ENCODE data around the gene DIP2C. TPM values are rescaled to one million over a fixed set of nuclear protein-coding genes. Genes with fewer than 3 reads are reported as not detected.
"Not testable (repeated sequence)": the region's sequence is repeated elsewhere in the genome, so short reads cannot be mapped to it uniquely, and the experiment has no call there.

Gene DIP2C
- total RNA-seq, 1 experiment from 2014 or later, result 8.1 TPM

- DNase-seq (ENCODE audit: low read depth, low spot score), result no peak
- in situ Hi-C loops (cut with HindIII; ENCODE audit: low pct_unique_long_range_greater_than_20kb, low sequenced_read_pairs), result no loop called here
Observed at GRCh38 chr10:517241-517830, 172.1 kb downstream of the DIP2C start.

DNA sequence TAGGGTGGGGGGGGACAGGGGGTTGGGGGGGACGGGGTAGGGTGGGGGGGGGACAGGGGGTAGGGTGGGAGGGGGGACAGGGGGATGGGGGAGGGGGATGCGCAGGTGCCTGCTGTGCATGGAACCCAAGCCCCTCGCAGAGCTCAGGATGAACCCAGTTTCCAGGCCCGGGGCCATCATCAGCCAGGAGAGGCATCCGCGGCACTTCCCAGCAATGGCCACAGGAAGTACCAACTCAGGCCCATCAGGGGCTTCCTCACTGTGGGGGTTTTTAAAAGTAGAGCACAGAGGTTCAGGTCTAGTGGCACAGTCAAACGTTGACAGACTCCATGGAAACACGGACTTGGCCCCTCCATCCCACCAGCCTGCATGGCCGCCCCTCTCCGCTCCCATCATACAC lies 172.7 kb downstream of the DIP2C start:
- in situ Hi-C loops (cut with HindIII; ENCODE audit: low pct_unique_long_range_greater_than_20kb, low sequenced_read_pairs), result no loop called here
- no peak for DNase-seq (ENCODE audit: low read depth, low spot score)

DNA sequence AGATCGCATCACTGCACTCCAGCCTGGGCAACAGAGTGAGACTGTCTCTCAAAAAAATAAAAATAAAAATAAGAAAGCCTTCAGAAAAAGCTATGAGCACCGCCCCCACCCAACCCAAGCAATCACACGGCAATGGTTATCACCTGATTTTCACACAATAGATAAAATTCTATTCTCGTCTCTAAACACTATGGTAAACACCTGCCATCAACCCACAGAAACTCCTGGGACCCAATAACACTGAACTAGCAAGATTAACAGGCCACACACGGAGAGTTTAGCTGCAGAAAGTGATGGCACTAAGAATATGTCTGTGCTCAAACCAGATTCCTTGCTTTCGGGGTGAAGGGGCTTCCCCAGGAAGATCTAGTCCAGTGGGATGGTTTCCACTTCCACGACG lies 173.8 kb downstream of the DIP2C start:
- DNase-seq (ENCODE audit: low read depth, low spot score), result no peak
- in situ Hi-C loops (cut with HindIII; ENCODE audit: low pct_unique_long_range_greater_than_20kb, low sequenced_read_pairs), result no loop called here

GRCh38 chr10:514137-514671 lies 175.3 kb downstream of the DIP2C start:
- no peak for DNase-seq (ENCODE audit: low read depth, low spot score)
- in situ Hi-C loops (cut with HindIII; ENCODE audit: low pct_unique_long_range_greater_than_20kb, low sequenced_read_pairs), result no loop called here

DNA sequence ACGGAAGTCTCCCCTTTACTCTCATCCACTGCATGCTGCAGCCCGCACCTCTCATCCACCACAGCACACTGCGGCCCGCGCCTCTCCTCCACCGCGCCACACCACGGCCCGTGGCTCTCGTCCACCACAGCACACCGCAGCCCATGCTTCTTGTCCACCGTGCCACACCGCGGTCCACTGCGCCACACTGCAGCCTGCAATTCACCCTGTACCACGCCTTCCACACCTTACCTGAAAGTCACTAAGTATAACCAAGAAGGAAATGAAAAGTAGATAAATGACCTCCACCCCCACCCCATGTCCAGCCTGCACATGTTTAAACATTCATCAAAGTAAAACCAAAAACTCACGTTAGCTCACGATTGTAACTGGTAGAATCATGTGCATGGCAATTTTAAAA lies 176.1 kb downstream of the DIP2C start:
- in situ Hi-C loops (cut with HindIII; ENCODE audit: low pct_unique_long_range_greater_than_20kb, low sequenced_read_pairs), result no loop called here
- DNase-seq (ENCODE audit: low read depth, low spot score), result no peak

- DNase-seq (ENCODE audit: low read depth, low spot score); in situ Hi-C loops (cut with HindIII; ENCODE audit: low pct_unique_long_range_greater_than_20kb, low sequenced_read_pairs): not testable (repeated sequence)
Observed at GRCh38 chr10:512661-513060, 176.8 kb downstream of the DIP2C start.

GRCh38 chr10:511849-512191 lies 177.6 kb downstream of the DIP2C start:
- in situ Hi-C loops (cut with HindIII; ENCODE audit: low pct_unique_long_range_greater_than_20kb, low sequenced_read_pairs), result no loop called here
- no peak for DNase-seq (ENCODE audit: low read depth, low spot score)

DNA sequence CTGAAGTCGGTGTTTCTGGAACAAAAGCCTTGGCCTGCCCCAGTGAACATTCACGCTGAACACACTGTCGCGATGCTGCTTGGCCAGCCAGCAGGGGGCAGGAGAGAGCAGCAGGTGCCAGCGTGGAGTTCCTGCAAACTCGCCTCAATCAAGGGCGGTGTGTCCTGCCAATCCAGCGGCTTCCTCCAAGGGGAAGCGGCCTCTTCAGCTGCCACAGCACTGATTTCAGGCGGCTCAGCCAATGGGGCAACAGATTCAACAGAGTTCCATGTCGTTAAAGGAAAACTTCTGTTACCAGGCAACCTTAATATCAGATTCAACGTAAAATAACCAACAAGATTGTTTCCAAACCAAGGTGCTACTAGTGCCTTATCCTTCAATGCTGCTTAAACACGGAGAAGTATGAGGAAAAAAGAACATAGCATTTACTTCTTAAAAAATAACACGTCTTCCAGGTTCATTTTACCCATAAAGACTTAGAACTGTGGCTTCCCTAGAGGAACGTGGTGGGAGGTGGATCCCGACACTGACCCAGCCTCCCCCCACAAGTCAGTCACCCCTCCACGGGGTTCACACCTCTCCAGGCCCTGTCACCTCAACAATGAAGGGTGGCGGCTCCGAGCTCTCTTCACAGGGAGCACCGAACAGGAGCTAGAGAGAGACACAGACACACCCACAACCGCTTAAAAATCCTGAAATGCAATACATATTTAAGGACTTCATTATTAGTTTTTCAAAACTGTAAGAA lies 178.2 kb downstream of the DIP2C start:
- in situ Hi-C loops (cut with HindIII; ENCODE audit: low pct_unique_long_range_greater_than_20kb, low sequenced_read_pairs), result no loop called here
- peak; percentile 90 for DNase-seq (ENCODE audit: low read depth, low spot score)

DNA sequence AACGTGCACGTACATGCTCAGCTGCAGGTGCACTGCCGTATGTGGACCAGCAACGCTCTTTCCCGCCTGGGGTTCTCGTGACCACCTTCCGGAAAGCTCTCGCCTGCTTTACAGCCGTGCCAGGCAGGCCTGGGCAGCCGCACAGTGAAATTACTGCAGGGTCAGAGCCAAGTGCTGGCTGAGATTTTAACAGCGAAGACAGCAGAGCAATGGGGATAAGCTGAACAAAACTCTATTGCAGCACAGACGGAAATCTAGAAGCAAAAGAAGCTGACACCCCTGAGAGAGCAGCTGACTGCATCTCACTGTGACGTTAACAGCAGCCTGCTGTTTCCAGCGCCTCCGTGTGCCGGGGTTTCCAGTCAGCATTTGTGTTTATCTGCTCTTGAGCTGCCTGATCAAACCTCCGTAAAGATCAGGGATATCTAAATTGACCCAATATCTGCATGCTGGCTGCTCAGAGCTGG lies 179.0 kb downstream of the DIP2C start:
- in situ Hi-C loops (cut with HindIII; ENCODE audit: low pct_unique_long_range_greater_than_20kb, low sequenced_read_pairs), result no loop called here
- DNase-seq (ENCODE audit: low read depth, low spot score), result no peak

DNA sequence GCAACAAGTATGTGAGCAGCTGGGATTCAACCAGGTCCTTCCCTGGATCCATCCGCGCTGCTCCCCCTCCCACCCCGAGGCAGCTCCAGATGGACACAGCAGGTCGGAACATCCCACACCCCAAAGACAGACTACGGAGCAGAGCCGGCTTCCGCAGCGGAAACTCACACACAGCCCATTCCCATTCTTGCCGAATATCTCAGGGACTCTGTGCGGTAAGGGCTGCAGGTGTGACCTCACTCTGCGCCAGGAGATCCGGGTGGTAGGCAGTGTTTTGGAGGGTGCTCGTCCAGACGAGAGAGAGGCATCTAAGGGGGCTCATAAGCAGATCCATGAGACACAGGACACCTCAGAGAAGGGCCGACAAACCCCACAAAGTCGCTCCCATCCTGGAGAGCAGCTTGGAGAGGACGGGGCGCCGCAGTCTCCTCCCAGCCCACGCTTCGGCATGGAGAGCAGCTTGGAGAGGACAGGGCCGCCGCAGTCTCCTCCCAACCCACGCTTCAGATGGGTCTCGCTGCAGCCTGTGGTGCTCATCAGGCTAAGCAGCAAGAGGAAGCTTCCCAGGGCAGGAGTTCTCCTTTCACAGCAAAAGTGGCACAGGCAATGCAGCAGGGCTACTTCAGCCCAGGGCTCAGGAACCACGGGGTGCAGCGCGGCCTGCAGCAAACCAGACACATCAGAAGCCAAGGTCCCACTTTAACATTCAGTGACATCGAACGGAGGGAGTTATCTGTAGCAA lies 179.9 kb downstream of the DIP2C start:
- no peak for DNase-seq (ENCODE audit: low read depth, low spot score)
- in situ Hi-C loops (cut with HindIII; ENCODE audit: low pct_unique_long_range_greater_than_20kb, low sequenced_read_pairs), result no loop called here

- in situ Hi-C loops (cut with HindIII; ENCODE audit: low pct_unique_long_range_greater_than_20kb, low sequenced_read_pairs), result no loop called here
Observed at GRCh38 chr10:508726-509125, 180.7 kb downstream of the DIP2C start.

DNA sequence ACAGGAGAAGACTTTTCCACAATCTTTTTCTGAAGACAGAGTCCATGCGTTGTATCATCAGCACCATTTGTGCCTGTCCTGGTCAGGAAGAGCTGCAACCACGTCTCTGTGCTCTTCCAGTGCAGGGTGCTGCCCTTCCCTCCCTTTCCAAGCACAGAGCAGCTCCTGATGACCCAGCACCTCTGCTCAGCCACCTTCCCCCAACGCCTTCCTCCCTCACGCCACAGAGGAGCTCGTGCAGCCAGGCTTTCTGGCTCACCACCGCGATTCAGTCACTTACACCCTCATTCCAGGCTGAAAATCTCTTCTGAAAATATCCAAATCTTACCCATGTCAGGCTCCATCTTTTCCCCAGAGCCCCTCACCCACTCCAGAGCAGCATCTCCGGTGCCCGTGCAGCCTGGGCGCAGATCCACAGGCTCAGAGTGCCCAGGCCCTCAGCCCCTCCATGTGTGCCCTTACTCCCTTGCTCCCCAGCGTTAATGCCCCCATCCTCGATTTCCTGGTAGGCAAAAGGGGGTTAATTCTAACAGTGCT lies 181.5 kb downstream of the DIP2C start:
- in situ Hi-C loops (cut with HindIII; ENCODE audit: low pct_unique_long_range_greater_than_20kb, low sequenced_read_pairs), result no loop called here
- DNase-seq (ENCODE audit: low read depth, low spot score), result no peak

More at GRCh38 chr10:508726-509125, 180.7 kb downstream of the DIP2C start:
- DNase-seq (ENCODE audit: low read depth, low spot score), result no peak

- in situ Hi-C loops (cut with HindIII; ENCODE audit: low pct_unique_long_range_greater_than_20kb, low sequenced_read_pairs), result no loop called here
- DNase-seq (ENCODE audit: low read depth, low spot score), result no peak
Observed at GRCh38 chr10:507355-507699, 182.1 kb downstream of the DIP2C start.

- no peak for DNase-seq (ENCODE audit: low read depth, low spot score)
- in situ Hi-C loops (cut with HindIII; ENCODE audit: low pct_unique_long_range_greater_than_20kb, low sequenced_read_pairs), result no loop called here
Observed at GRCh38 chr10:506451-507354, 182.8 kb downstream of the DIP2C start.

DNA sequence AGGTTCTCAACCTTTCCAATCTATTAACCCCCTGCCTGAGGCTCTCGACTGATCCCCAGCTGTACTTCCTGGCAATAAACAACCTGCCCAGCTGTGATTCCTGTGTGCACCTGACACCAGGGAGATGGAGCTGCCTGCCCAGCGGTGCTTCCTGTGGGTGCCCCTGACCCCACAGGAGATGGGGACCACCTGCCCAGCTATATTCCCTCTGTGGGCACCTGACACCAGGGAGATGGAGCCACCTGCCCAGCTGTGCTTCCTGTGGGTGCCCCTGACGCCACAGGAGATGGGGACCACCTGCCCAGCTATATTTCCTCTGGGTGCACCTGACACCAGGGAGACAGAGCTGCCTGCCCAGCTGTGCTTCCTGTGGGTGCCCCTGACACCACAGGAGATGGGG lies 184.0 kb downstream of the DIP2C start:
- in situ Hi-C loops (cut with HindIII; ENCODE audit: low pct_unique_long_range_greater_than_20kb, low sequenced_read_pairs), result no loop called here
- no peak for DNase-seq (ENCODE audit: low read depth, low spot score)

DNA sequence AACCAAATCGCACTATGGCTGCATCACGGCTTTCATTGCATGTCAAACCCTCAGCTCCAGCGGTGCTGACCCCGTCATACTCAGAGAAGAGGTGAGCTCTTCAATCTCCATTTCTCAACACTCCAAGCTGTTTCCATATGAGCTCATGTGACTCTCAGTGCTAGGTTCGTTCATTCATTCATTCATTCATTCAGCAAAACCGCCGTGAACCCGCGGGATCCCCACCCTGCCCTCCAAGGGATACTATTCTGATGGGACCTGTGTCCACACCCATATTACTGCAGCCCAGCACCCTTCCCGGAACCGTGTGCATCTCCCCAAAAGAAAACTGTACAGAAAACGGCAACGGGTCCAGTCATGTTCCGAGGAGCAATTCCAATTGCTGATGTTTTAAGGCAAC lies 184.7 kb downstream of the DIP2C start:
- in situ Hi-C loops (cut with HindIII; ENCODE audit: low pct_unique_long_range_greater_than_20kb, low sequenced_read_pairs), result no loop called here
- no peak for DNase-seq (ENCODE audit: low read depth, low spot score)

- DNase-seq (ENCODE audit: low read depth, low spot score), result no peak
- in situ Hi-C loops (cut with HindIII; ENCODE audit: low pct_unique_long_range_greater_than_20kb, low sequenced_read_pairs), result no loop called here
Observed at GRCh38 chr10:504121-504611, 185.3 kb downstream of the DIP2C start.

Data from SK-MEL-5 (cell line).